Neutrophil (primary cell): ENCODE results near the gene IL17REL.

Experiments
- H3K27ac ChIP-seq: fragments of 200-600 bp; sonication (generic); 2 replicates; pipeline ENCODE4 v1.5.1; 2016; ENCODE audit warnings: mild to moderate bottlenecking, moderate library complexity
- H3K27me3 ChIP-seq: fragments of 200-600 bp; sonication (generic); 2 replicates; pipeline ENCODE4 v1.6.0; 2016; ENCODE audit warnings: mild to moderate bottlenecking
- H3K36me3 ChIP-seq: fragments of 200-600 bp; sonication (generic); 2 replicates; pipeline ENCODE4 v1.5.1; 2017
- H3K4me1 ChIP-seq, 2 experiments: fragments of 200-600 bp in 1 of 2; sonication (generic) in 1 of 2; 1 replicate in 1 of 2; 2 replicates in 1 of 2; pipeline versions ENCODE4 v1.5.1 to v1.6.1; 2013 to 2016; ENCODE audit warnings: low read depth in 1 of 2, low read length in 1 of 2, mild to moderate bottlenecking in 1 of 2, moderate library complexity in 1 of 2; ENCODE audit not compliant: control insufficient read depth in 1 of 2, insufficient read depth in 1 of 2
- H3K4me3 ChIP-seq, 2 experiments: fragments of 200-600 bp in 1 of 2; sonication (generic) in 1 of 2; 1 replicate in 1 of 2; 2 replicates in 1 of 2; pipeline ENCODE4 v1.5.1; 2013 to 2016; ENCODE audit warnings: low read depth in 1 of 2, low read length in 1 of 2, mild to moderate bottlenecking in 1 of 2, moderate library complexity in 1 of 2
- H3K9me3 ChIP-seq: fragments of 200-600 bp; sonication (generic); 2 replicates; pipeline ENCODE4 v1.5.1; 2016
- CTCF ChIP-seq: fragments of 200-600 bp; sonication (generic); IDR thresholded peaks from 2 replicates; pipeline ENCODE4 v1.5.1; 2016; ENCODE audit warnings: antibody characterized with exemption

IL17REL gene

GRCh38 chr22:49979587-49980264 lies 32.8 kb downstream of the IL17REL start:
- Histone ChIP-seq H3K27me3 (peaks cover 59% of the 10 kb centered on the region), H3K9me3 (no peaks in the 10 kb centered on the region), H3K4me1 (peaks cover 0 to 8% of the 10 kb centered on the region in 2 experiments), H3K4me3 (no peak overlapping the region), H3K36me3 (no peaks in the 10 kb centered on the region), H3K27ac (no peak overlapping the region)
- TF ChIP-seq CTCF, result peak; percentile 69

GRCh38 chr22:49977578-49977977 lies 35.0 kb downstream of the IL17REL start:
- Histone ChIP-seq H3K4me3 (no peak overlapping the region), H3K36me3 (no peaks in the 10 kb centered on the region), H3K9me3 (no peaks in the 10 kb centered on the region), H3K27ac (no peak overlapping the region), H3K27me3 (peaks cover 48% of the 10 kb centered on the region), H3K4me1 (no peaks in the 10 kb centered on the region)
- TF ChIP-seq CTCF, result no peak

GRCh38 chr22:49976439-49977175 lies 36.0 kb downstream of the IL17REL start:
- TF ChIP-seq CTCF, result no peak
- no peaks in the 10 kb centered on the region for H3K36me3 ChIP-seq
- no peaks in the 10 kb centered on the region for H3K9me3 ChIP-seq
- no peak overlapping the region for H3K4me3 ChIP-seq
- peaks cover 50% of the 10 kb centered on the region for H3K27me3 ChIP-seq
- peak overlapping the region; percentile 9 for H3K27ac ChIP-seq
- H3K4me1 ChIP-seq, result peaks cover 3 to 4% of the 10 kb centered on the region in 2 experiments

- Histone ChIP-seq H3K36me3 (no peaks in the 10 kb centered on the region), H3K4me3 (no peak overlapping the region), H3K27ac (peak overlapping the region; percentile 9), H3K27me3 (peaks cover 59% of the 10 kb centered on the region), H3K4me1 (peaks cover 11 to 12% of the 10 kb centered on the region in 2 experiments), H3K9me3 (no peaks in the 10 kb centered on the region)
- no peak for TF ChIP-seq CTCF
Observed at GRCh38 chr22:49975543-49976389, 36.8 kb downstream of the IL17REL start.
